HG03457 (cell line): Measurements from ENCODE around the gene NEK3.
"Not testable (repeated sequence)": the region's sequence is repeated elsewhere in the genome, so short reads cannot be mapped to it uniquely, and the experiment has no call there.

Experiments used
- ATAC-seq: cut with Tn5 transposase; IDR thresholded peaks from one replicate; pipeline ENCODE4 v1.9.1; 2021; ENCODE audit warnings: moderate number of reproducible peaks; ENCODE audit not compliant: unreplicated experiment

The NEK3 gene

GRCh38 chr13:52125547-52125946, 33.9 kb downstream of the NEK3 start:
- ATAC-seq: no peak

- ATAC-seq: no peak
Measured at GRCh38 chr13:52118595-52118994, 40.8 kb downstream of the NEK3 start.

GRCh38 chr13:52118095-52118494, 41.3 kb downstream of the NEK3 start:
- ATAC-seq: no peak

- ATAC-seq: no peak
Measured at GRCh38 chr13:52112591-52112990, 46.8 kb downstream of the NEK3 start.

- no peak for ATAC-seq
Measured at GRCh38 chr13:52109116-52109670, 50.2 kb downstream of the NEK3 start.

- ATAC-seq: no peak
Measured at GRCh38 chr13:52105841-52106240, 53.6 kb downstream of the NEK3 start.

GRCh38 chr13:52104624-52105023, 54.8 kb downstream of the NEK3 start:
- no peak for ATAC-seq

GRCh38 chr13:52103386-52103785, 56.0 kb downstream of the NEK3 start:
- no peak for ATAC-seq

- not testable (repeated sequence) for ATAC-seq
Measured at GRCh38 chr13:52102423-52102822, 57.0 kb downstream of the NEK3 start.

- ATAC-seq: no peak
Measured at GRCh38 chr13:52097197-52097596, 62.2 kb downstream of the NEK3 start.

- no peak for ATAC-seq
Measured at GRCh38 chr13:52096748-52097147, 62.6 kb downstream of the NEK3 start.

- no peak for ATAC-seq
Measured at GRCh38 chr13:52096062-52096461, 63.3 kb downstream of the NEK3 start.

GRCh38 chr13:52092087-52092486, 67.3 kb downstream of the NEK3 start:
- ATAC-seq: no peak

GRCh38 chr13:52091473-52091872, 67.9 kb downstream of the NEK3 start:
- no peak for ATAC-seq

- ATAC-seq: no peak
Measured at GRCh38 chr13:52085421-52085820, 74.0 kb downstream of the NEK3 start.

- ATAC-seq: not testable (repeated sequence)
Measured at GRCh38 chr13:52084981-52085380, 74.4 kb downstream of the NEK3 start.
